HG03103 (cell line): ENCODE measurements around the gene CDH22.

Source experiments
- ATAC-seq: cut with Tn5 transposase; IDR thresholded peaks from one replicate; pipeline ENCODE4 v1.9.1; 2021; ENCODE audit warnings: low read depth; ENCODE audit not compliant: unreplicated experiment

Gene CDH22

DNA sequence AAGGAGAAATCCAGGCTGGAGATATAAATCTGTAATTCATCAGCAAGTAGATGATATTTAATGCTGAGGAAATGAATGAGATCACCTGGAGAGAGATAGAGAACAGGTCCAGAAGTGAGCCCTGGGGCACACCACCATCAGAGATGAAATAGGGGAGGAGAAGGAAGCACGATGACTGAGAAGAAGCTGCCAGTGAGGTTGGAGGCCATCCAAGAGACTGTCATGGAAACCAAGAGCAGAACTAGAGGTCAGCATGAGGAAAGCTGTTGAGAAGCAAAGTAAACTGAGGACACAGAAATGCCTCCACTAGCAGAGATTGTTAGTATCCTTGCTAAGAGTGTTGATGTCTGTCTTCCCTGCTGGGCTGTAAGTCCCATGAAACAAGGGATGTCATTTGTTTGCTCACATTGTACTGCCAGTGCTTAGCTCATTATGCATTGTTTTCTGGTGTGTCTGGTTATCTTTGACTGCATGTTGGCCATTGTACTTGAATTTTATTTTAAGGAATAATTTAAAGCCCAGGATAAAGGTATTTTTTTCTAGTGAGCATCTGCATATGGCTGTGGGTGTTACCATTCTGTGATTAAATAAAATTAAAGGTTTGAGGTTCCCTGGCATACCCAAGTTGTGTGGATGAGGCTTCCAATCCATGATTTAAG, 35.8 kb downstream of the CDH22 start:
- ATAC-seq, result no peak

GRCh38 chr20:46270977-46271744, 37.1 kb downstream of the CDH22 start:
- no peak for ATAC-seq

- no peak for ATAC-seq
These were observed 38.9 kb downstream of the CDH22 start for GRCh38 chr20:46269372-46269771.

GRCh38 chr20:46268662-46269061, 39.6 kb downstream of the CDH22 start:
- ATAC-seq, result no peak

- ATAC-seq, result no peak
These were observed 40.1 kb downstream of the CDH22 start for GRCh38 chr20:46268131-46268614.

- no peak for ATAC-seq
These were observed 40.9 kb downstream of the CDH22 start for GRCh38 chr20:46267108-46268105.

DNA sequence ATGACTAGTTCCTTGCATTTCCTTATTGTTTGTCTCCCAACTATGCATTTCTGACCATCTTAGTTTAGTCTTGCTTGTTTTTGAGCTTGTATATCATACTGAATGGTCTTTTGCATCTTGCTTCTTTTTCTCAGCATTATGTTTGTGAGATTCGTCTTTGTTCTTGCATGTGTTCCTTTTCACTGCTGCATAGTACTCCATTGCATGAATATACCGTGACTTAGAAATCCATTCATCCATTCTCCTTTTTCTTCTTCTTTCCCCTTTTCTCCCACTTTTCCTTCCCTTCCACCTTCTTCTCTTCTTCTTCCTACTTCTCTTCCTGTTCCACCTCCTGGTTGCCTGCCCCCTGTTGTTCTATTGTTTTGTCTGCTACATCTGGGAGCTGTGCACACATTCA, 42.8 kb downstream of the CDH22 start:
- ATAC-seq, result no peak

DNA sequence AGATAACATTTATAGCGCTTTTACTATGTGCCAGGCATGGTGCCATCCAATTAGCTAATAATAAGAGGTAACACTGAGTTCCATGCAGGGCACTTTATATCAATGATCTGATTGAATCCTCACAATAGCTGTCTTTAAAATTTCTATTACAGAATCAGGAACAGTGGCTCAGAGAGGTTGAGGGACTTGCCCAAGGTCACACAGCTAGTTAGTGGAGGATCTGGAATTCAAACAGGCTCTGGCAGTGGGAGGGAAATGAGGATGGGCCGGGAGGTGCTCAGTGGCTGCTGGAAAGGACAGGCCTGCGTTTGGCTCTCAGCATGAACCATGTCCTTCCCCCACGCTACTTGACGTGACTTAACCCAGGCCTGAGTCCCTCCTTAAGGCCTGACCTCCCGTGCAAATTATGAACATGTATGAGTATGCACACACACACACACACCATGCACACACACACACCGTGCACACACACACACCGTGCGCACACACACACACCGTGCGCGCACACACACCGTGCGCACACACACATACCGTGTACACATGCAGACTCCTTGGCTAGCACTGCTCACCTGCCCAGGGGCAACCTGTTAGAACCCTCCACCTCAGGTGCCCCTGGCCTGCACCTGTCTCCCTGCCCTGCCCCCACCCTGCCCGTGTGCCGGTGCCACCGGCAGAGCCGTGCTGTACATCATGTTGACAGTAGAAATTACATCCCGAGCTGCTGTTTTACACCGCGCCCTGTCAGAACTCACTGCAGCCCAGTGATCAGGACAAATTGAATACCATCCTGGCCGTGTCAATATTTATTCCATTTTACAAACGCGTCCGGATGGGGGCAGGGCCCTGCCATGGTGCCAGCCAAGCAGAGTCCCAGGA, 43.7 kb downstream of the CDH22 start:
- ATAC-seq, result no peak

DNA sequence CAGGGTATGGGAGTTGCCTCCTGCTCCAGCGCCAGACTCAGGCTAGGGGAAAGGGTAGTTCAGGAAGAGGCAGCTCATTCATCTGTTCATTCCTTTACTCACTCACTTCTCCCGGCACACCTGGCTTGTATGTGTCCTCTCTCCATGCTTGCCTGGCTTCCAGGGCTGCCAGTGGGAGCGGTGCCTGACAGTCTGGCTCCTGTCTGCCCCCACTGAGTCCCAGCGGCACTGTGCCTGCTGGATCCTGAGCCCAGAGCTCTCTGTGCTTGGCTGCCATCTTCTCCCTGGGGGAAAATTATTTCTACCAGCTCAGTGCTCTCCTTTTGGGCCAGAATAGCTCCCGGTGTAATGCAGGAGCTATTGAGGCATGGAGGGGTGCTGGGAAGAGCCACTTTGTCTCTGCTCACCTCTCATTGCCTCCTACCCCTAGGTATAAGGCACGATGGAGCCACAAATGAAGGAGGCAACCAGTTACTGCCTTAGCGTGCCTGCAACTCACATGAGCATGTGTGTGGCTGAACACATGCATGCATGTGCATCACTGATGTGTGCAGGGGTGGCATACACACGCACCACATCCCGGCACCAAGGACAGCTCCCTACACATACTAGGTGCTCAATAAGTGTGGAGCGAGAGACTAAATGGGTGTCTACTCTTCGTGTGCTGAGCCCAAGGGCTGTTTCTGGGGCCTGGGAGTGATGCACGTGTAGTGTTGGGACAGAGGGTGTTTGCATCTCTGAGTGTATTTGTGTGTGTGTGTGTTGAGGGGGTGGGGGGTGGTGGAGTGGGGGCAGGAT, 46.6 kb downstream of the CDH22 start:
- ATAC-seq, result no peak

DNA sequence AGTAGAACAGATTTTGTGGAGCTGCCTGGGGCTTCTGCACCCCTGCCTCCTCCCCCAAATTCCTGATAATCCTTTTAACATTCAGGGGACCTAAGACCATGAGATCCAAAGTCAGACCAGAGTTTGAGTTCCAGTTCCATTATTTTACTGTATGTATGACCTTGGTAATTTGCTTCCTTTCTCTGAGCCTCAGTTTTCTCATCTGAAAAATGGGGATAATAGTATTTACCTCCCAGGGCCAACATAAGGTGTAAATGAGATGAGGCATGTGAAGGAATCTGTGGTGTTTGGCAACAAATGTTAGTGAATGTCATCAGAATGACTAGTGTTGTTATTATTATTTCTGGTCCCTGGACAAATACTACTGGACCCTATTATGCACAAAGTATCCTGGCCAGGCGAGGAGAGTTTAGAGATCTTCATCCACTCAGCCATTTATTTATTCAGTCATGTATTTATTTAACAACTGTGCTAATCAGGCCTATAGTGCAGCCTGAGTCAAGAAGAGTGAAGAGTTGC, 47.3 kb downstream of the CDH22 start:
- ATAC-seq, result no peak

DNA sequence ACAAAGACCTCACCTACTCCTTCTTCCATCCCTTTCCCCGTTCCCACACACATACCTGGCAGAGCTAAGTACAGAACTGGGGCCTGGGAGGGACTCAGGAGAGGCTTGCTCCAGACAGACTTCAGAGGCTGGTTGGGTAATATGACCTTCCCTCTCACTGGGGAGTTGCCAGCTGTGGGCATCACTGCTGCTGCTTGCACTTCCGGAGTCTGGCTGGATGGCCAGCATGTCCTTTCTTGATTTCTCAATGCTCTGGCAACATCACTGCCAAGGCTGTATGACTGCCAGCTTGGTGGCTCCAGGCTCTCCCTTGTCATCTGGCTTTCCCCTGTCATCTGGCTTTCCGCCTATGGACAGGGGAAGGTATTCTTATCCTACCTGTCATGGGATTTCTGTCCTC, 47.8 kb downstream of the CDH22 start:
- ATAC-seq, result no peak

DNA sequence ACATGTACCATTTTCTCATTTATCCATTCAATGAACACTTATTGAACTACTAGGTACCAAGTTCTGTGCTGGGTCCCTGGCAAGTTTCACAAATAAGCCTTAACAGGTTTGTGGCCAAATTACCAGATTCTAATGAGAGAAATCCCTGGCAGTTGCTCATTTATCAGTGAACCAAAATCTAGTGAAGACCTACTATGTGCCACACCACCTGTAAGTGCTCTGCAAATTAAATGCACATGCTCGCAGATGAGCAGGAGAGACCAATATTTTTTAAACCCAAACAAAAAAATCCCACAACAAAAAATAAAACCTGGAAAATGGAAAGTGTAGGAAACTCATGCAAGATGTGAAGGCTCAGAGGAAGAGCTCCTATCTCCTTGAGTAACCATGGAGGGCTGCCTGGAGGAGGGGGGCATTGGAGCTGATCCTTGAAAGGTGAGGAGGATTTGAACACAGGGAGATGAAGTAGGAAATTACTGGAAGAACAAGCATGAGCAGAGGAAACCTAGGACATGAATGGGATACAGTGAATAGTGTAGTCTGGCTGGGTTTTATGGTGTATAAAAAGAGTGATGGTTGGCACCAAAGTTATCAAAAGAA, 48.9 kb downstream of the CDH22 start:
- ATAC-seq, result no peak

- ATAC-seq, result no peak
These were observed 50.4 kb downstream of the CDH22 start for GRCh38 chr20:46257887-46258286.

DNA sequence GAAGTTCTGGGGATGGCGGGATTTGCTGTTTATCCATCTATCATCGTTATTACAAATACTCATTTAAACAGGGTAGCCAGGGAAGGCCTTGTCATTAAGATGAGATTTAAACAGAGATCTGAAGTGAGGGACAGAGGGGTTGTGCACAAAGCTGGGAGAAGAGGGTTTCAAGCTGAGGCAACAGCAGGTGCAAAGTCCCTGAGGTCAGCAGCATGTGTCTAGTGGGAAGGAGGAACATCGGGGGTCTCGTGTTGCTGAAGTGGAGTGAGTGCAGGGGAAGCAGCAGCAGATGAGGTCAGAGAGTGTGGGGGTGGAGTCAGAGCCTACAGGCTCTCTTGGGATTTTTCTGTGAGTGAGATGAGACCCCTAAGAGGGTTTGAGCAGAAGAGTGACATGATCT, 52.0 kb downstream of the CDH22 start:
- no peak for ATAC-seq

DNA sequence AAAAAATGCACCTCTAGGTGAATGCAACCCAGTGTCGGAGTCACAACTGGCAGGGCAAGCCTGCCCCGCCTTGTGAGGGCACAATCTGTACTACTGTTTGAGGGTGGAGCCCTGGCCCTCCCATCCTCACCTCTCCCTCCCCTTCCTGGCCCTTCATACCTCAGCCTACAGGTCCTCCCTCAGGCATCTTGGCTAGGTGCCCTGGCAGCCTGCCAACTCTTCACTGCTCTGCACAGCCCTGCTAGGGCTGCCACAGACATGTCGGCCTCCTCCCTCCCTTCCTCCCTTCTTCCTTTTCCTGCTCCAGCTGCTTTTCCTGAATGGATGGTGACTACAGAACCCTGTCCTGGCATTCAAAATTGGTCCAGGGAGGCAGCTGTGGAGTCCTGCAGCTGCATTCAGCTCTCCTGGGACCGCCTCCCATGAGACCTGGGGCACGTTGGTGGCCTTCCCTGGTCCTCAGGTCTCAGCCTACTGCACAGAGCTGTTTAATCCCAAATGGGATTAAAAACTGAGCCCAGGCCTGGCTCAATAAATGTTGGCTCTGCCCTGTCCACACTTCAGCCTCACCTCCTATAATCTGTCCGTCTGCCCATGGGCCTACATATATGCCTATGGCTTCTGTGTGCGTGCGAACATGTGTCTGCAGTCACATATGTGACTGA, 52.7 kb downstream of the CDH22 start:
- no peak for ATAC-seq

GRCh38 chr20:46253391-46253790, 54.9 kb downstream of the CDH22 start:
- ATAC-seq, result no peak

- no peak for ATAC-seq
These were observed 55.8 kb downstream of the CDH22 start for GRCh38 chr20:46252352-46253091.
